ENCODE measurements around the gene KDF1.

DNA sequence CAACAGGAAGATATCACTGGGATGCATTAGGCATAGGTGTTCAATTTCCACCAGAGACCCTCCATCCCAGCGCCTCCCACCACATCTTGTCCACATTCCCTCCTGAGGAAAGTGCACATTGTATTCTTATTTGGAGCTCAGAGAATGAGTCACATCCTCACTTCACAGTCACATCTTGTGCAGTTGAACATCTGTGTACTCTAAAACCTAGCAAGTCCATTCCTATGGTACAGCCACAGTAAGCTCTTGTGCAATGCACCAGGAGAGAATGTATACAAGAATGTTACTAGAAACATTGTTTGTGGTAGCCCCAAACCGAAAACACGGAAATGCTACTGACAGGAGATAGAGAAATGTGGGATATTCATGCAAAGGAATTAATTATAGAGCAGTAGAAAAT, 1.6 kb upstream of the KDF1 start:
- TF ChIP-seq CTCF (conservative IDR thresholded peaks at IDR 0.05) (no peak), ZFX (IDR thresholded peaks at IDR 0.05) (no peak)
